T-helper 1 cell (primary cell): ENCODE data around the gene COPE.

ENCODE experiments used
- DNase-seq, 5 donors: peaks; one replicate each; pipeline ENCODE4 v3.0.0-alpha.2; 2012 to 2020

Gene COPE

GRCh38 chr19:18849838-18850400 is 69.3 kb downstream of the COPE start:
- no peak for DNase-seq
